ENCODE measurements around the gene DCLK1.

DNA sequence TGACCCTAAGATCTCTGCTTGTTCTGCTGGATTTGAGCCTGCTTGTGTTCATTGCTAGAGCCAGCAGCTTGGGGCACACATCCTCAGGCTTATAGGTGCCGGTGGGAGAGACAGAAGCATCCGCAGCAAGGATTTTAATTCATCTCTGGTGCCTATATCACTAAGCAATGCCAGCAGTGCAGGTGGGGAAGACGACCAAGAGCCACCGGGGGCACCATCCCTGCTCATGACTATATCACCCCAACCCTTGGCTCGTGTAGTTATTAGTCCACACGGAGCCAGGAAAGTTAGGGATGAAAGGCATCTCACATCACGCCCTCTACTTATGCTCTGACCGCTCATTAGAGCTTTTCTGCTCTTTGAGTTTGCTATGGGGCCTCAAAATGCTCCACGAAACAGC, 298.2 kb downstream of the DCLK1 start:
- TF ChIP-seq, protein P1, sequence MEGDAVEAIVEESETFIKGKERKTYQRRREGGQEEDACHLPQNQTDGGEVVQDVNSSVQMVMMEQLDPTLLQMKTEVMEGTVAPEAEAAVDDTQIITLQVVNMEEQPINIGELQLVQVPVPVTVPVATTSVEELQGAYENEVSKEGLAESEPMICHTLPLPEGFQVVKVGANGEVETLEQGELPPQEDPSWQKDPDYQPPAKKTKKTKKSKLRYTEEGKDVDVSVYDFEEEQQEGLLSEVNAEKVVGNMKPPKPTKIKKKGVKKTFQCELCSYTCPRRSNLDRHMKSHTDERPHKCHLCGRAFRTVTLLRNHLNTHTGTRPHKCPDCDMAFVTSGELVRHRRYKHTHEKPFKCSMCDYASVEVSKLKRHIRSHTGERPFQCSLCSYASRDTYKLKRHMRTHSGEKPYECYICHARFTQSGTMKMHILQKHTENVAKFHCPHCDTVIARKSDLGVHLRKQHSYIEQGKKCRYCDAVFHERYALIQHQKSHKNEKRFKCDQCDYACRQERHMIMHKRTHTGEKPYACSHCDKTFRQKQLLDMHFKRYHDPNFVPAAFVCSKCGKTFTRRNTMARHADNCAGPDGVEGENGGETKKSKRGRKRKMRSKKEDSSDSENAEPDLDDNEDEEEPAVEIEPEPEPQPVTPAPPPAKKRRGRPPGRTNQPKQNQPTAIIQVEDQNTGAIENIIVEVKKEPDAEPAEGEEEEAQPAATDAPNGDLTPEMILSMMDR (conservative IDR thresholded peaks at IDR 0.05; ENCODE audit: low read length), result no peak
- TF ChIP-seq EZH2phosphoT487 (IDR thresholded peaks at IDR 0.05; ENCODE audit: borderline replicate concordance), result no peak

Data from Loucy (cell line).